GM06990 (cell line): ENCODE data around the gene NIPA2.

Experiments used
- DNase-seq: peaks from one replicate; pipeline ENCODE4 v3.0.0-alpha.2; 2011; ENCODE audit not compliant: insufficient read length; ENCODE audit errors: extremely low read depth
- H3K27me3 ChIP-seq: replicated peaks from 2 replicates; pipeline ENCODE4 v1.6.0; 2011; ENCODE audit warnings: low read length; ENCODE audit not compliant: control insufficient read depth, insufficient read depth
- H3K36me3 ChIP-seq: 2 replicates; pipeline ENCODE4 v1.5.1; 2011; ENCODE audit warnings: low read length; ENCODE audit not compliant: control insufficient read depth, insufficient read depth
- H3K4me3 ChIP-seq: replicated peaks from 2 replicates; pipeline ENCODE4 v1.5.1; 2011; ENCODE audit warnings: low read depth, mild to moderate bottlenecking, control low read depth, low read length
- CTCF ChIP-seq: IDR thresholded peaks from 2 replicates; pipeline ENCODE4 v1.5.1; 2011; ENCODE audit warnings: low read length, control low read depth, mild to moderate bottlenecking, inconsistent platforms; ENCODE audit not compliant: insufficient read depth, poor library complexity, severe bottlenecking

NIPA2 gene

GRCh38 chr15:22869856-22870255, 31.4 kb downstream of the NIPA2 start:
- no peak for TF ChIP-seq CTCF
- DNase-seq = no peak
- Histone ChIP-seq H3K4me3 (no peak overlapping the region), H3K36me3 (peaks cover 13% of the 10 kb centered on the region), H3K27me3 (no peaks in the 10 kb centered on the region)

- no peak for DNase-seq
- H3K27me3 ChIP-seq = no peaks in the 10 kb centered on the region
These were observed 32.4 kb downstream of the NIPA2 start for GRCh38 chr15:22870865-22871264.

GRCh38 chr15:22871481-22872086, 33.1 kb downstream of the NIPA2 start:
- DNase-seq = no peak

More at GRCh38 chr15:22870865-22871264, 32.4 kb downstream of the NIPA2 start:
- no peak for TF ChIP-seq CTCF
- H3K36me3 ChIP-seq = peaks cover 13% of the 10 kb centered on the region
- H3K4me3 ChIP-seq = no peak overlapping the region

GRCh38 chr15:22872936-22873701, 34.7 kb downstream of the NIPA2 start:
- no peak for TF ChIP-seq CTCF

More at GRCh38 chr15:22871481-22872086, 33.1 kb downstream of the NIPA2 start:
- TF ChIP-seq CTCF = no peak
- Histone ChIP-seq H3K4me3 (no peak overlapping the region), H3K27me3 (no peaks in the 10 kb centered on the region), H3K36me3 (peaks cover 13% of the 10 kb centered on the region)

GRCh38 chr15:22873841-22874240, 35.4 kb downstream of the NIPA2 start:
- Histone ChIP-seq H3K4me3 (no peak overlapping the region), H3K27me3 (no peaks in the 10 kb centered on the region), H3K36me3 (peaks cover 14% of the 10 kb centered on the region)
- DNase-seq = no peak
- no peak for TF ChIP-seq CTCF

More at GRCh38 chr15:22872936-22873701, 34.7 kb downstream of the NIPA2 start:
- no peak overlapping the region for H3K4me3 ChIP-seq
- H3K36me3 ChIP-seq = peaks cover 14% of the 10 kb centered on the region
- DNase-seq = no peak
- no peaks in the 10 kb centered on the region for H3K27me3 ChIP-seq
